HG02623 (cell line): ENCODE data around the gene AGAP1.

Experiments
- ATAC-seq: cut with Tn5 transposase; IDR thresholded peaks from one replicate; pipeline ENCODE4 v1.9.1; 2021; ENCODE audit warnings: moderate library complexity; ENCODE audit not compliant: unreplicated experiment

Gene AGAP1

GRCh38 chr2:235726554-235726953 is 232.7 kb downstream of the AGAP1 start:
- ATAC-seq: no peak

- no peak for ATAC-seq
Observed at GRCh38 chr2:235727174-235727573, 233.3 kb downstream of the AGAP1 start.

- no peak for ATAC-seq
Observed at GRCh38 chr2:235727891-235728799, 234.3 kb downstream of the AGAP1 start.

GRCh38 chr2:235728800-235729556 is 235.1 kb downstream of the AGAP1 start:
- ATAC-seq: no peak

- no peak for ATAC-seq
Observed at GRCh38 chr2:235729557-235729947, 235.7 kb downstream of the AGAP1 start.

GRCh38 chr2:235730115-235730514 is 236.3 kb downstream of the AGAP1 start:
- ATAC-seq: no peak

GRCh38 chr2:235733761-235734160 is 239.9 kb downstream of the AGAP1 start:
- no peak for ATAC-seq

GRCh38 chr2:235734168-235734567 is 240.3 kb downstream of the AGAP1 start:
- no peak for ATAC-seq

GRCh38 chr2:235734688-235735231 is 240.9 kb downstream of the AGAP1 start:
- no peak for ATAC-seq

- ATAC-seq: no peak
Observed at GRCh38 chr2:235737396-235737795, 243.6 kb downstream of the AGAP1 start.

- no peak for ATAC-seq
Observed at GRCh38 chr2:235737840-235738239, 244.0 kb downstream of the AGAP1 start.

- ATAC-seq: no peak
Observed at GRCh38 chr2:235739704-235740415, 246.0 kb downstream of the AGAP1 start.

GRCh38 chr2:235740821-235741220 is 247.0 kb downstream of the AGAP1 start:
- no peak for ATAC-seq

GRCh38 chr2:235744161-235744560 is 250.3 kb downstream of the AGAP1 start:
- no peak for ATAC-seq

- no peak for ATAC-seq
Observed at GRCh38 chr2:235745597-235745996, 251.8 kb downstream of the AGAP1 start.

GRCh38 chr2:235746257-235746934 is 252.6 kb downstream of the AGAP1 start:
- ATAC-seq: no peak

- no peak for ATAC-seq
Observed at GRCh38 chr2:235747001-235747785, 253.3 kb downstream of the AGAP1 start.

- no peak for ATAC-seq
Observed at GRCh38 chr2:235747786-235748091, 253.9 kb downstream of the AGAP1 start.

- no peak for ATAC-seq
Observed at GRCh38 chr2:235749121-235749770, 255.4 kb downstream of the AGAP1 start.
